Stimulated activated CD4-positive, alpha-beta T cell treated with anti-CD3 and anti-CD28 coated beads, Interleukin-12 subunit alpha, Interleukin-12 subunit beta, amount 100 ng/mL, for 48 hours (primary cell): ENCODE measurements around the gene VLDLR.

ENCODE experiments used
- DNase-seq, 3 donors: peaks; one replicate each; pipeline ENCODE4 v3.0.0-alpha.2; 2020; ENCODE audit warnings: low read depth in 2 of 3, low spot score in 1 of 3

Gene VLDLR

DNA sequence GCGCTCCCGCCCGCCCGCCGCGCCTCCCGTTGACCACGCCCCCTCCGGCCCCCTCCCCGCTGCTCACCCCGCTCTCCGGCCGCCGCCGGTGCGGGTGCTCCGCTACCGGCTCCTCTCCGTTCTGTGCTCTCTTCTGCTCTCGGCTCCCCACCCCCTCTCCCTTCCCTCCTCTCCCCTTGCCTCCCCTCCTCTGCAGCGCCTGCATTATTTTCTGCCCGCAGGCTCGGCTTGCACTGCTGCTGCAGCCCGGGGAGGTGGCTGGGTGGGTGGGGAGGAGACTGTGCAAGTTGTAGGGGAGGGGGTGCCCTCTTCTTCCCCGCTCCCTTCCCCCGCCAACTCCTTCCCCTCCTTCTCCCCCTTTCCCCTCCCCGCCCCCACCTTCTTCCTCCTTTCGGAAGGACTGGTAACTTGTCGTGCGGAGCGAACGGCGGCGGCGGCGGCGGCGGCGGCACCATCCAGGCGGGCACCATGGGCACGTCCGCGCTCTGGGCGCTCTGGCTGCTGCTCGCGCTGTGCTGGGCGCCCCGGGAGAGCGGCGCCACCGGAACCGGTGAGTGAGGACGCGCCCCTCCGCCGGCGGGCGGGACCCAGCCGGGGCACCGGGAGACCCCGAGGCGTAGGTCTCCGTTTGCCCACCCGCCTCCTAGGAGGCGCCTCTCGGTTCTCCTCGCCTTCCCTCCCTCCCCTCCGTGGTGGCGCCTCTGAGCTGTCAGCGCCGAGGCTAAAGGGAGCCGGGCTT is at the start of gene VLDLR:
TSS of gene VLDLR (plus strand) at position 66 of the 739 bp plus-strand sequence. CDS start at position 469, 403 bp downstream.
- DNase-seq: peak in 2 of 3 donors; percentile 21 to 29

DNA sequence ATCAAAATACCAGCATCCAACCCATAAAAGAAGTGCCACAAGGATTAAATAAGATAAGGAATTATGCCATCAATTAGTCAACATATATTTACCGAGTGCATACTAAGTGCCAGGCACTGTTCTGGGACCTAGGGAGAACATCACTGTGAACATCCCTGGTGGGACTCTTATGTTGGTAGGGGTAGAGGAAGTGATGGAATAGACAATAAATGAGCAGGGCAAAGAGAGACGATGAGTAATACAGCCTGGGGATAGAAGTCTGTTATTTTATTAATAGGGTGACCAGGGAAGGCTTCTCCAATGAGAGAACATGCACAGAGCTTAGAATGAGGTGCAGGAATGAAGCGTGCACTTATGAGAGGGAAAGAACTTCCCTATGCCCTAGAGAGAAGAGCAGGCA is 47.4 kb upstream of the VLDLR start:
- DNase-seq: no peak

- DNase-seq: no peak
Observed at GRCh38 chr9:2576631-2577030, 45.0 kb upstream of the VLDLR start.

DNA sequence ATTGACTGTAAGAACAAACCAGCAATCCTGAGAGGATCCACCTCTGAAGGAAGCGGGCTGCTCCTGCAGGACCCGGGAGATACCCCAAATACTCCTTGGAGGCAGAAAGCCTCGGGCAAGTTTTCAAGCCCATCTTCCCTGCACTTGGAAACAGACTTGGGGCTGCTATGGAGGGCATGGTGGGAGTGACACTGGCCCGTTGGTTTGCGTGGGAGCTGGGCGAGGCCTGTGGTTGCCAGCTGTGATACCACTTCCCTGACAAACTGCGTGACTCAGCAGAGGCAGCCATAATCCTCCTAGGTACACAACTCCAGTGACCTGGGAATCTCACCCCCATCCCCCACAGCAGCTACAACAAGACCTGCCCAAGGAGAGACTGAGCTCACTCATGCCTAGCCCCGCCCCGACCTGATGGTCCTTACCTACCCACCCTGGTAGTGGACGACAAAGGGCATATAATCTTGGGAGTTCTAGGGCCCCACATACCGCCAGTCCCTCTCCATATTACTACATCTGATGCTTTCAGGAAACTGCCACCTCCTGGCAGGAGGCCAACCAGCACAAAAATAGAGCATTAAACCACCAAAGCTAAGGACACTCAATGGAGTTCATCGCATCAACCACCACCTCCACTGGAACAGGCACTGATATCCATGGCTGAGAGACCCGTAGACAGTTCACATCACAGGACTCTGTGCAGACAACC is 38.1 kb upstream of the VLDLR start:
- no peak for DNase-seq

DNA sequence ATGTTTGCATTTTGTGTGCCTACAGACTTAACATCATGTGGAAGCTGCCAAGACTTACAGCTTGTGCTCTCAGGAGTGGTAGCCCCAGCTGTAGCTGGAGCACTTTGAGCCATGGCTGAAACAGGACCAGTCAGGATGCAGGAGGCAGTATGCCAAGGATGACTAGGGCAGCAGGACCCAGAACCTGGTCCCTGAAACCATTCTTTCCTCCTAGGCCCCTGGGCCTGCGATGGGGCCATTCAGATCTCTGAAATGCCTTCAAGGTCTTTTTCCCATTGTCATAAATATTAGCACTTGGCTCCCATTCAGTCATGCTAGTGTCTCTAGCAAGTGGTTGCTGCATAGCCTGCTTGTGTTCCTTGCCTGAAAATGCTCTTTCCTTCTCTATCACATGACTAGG is 29.6 kb upstream of the VLDLR start:
- DNase-seq: no peak

- DNase-seq: no peak
Observed at GRCh38 chr9:2593744-2594143, 27.8 kb upstream of the VLDLR start.

- DNase-seq: no peak
Observed at GRCh38 chr9:2595973-2596372, 25.6 kb upstream of the VLDLR start.

- no peak for DNase-seq
Observed at GRCh38 chr9:2597483-2597882, 24.1 kb upstream of the VLDLR start.

DNA sequence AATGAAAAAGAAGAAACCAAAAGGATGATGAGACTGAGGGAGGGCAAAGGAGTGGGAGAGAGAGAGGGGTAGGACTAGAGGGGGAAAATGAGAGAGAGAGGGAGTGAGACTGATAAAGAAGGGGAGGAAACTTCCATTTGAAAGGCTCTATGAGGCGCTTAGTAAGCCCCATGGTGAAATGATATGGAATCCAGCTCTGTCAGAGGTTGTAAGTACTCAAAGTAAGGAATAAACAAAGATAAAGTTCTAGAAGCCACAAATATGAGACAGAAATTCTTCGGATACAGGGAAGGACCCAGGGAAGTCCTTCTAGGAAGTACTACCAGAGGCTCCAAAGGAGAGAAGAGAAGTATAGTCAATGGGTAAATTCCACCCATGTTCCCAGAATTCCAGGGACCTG is 21.7 kb upstream of the VLDLR start:
- DNase-seq: no peak

- DNase-seq: no peak
Observed at GRCh38 chr9:2600307-2600706, 21.3 kb upstream of the VLDLR start.

DNA sequence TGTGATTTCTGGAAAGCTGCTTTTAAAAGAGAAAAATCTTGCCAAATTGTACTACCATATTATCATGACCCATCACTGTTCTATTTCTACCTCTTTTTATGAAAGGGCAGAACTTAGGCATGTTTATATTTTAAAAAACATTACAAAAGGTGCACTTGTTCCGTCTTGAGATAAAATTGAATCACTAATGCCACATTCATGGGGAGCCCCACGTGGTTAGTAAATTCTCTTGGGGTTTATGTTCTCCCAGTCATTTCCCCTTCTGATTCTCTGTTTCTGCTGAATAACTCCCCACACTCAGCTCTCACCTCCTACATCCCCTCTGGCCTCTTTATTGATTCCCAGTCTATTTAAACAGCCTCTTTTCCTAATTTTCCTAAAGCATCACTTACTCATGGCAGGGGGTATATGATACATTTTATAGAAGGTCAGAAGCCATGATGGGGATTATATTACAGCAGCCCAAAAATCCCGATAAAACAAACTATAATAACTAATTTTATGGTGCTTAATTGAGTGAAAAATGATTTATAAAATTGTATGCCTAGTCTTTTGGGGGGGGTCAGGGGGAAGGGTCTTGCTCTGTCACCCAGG is 19.7 kb upstream of the VLDLR start:
- no peak for DNase-seq

DNA sequence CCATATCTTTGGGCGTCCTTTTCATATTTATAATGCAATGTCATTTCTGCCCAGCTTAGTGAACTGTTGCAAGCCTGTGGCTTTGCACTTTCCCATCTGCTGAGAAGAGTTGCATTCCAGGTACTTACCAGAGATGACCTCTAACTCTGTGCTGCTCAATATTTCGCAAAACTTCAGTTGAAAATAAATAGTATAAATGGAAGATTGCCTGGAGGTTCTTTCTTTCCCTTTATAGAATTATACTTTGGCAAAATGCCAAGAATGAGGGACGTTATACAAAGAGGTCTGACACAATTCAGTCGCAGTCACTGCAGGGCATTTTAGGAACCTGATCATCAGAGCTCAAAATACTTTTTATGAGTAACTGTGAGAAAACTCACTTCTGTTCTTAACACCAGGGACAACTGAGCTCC is 18.9 kb upstream of the VLDLR start:
- no peak for DNase-seq

GRCh38 chr9:2603621-2604020 is 18.0 kb upstream of the VLDLR start:
- no peak for DNase-seq

DNA sequence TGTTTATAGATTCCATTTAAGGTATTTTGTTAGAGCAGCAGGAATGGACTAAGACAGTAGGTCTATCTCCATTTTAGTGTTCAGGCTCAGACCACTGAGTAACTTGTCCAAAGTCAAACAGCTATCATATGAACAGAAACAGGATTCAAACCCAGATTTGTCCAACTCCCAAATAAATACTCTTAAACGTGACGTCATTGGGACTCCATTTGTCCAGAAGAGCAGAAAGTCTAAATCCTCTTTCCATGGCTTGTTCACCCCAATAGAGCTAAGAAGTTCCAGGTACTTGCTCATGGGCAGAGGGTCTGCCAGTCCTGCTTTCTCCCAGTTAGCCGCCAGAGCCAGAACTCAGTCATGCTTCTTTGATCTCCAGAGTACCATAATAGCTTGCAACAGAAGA is 16.3 kb upstream of the VLDLR start:
- no peak for DNase-seq

- no peak for DNase-seq
Observed at GRCh38 chr9:2608276-2608675, 13.3 kb upstream of the VLDLR start.

- DNase-seq: no peak
Observed at GRCh38 chr9:2610985-2611384, 10.6 kb upstream of the VLDLR start.

DNA sequence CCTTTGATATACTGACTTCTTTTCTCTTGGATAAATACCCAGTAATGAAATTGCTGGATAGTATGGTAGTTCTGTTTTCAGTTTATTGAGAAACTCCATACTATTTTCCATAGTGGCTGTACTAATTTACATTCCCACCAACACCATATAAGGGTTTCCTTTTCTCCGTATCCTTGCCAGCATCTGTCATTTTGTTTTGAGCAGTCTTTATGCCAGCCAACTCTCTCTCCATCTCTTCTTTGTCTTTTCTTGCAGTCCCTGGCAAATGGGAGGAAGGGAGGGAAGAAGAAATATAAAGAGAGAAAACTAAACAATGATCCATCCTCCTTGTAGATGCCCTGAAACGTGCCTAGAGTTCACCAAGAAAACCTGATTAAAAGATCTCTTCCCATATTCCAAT is 9.6 kb upstream of the VLDLR start:
- DNase-seq: no peak

GRCh38 chr9:2613730-2614271 is 7.8 kb upstream of the VLDLR start:
- no peak for DNase-seq

DNA sequence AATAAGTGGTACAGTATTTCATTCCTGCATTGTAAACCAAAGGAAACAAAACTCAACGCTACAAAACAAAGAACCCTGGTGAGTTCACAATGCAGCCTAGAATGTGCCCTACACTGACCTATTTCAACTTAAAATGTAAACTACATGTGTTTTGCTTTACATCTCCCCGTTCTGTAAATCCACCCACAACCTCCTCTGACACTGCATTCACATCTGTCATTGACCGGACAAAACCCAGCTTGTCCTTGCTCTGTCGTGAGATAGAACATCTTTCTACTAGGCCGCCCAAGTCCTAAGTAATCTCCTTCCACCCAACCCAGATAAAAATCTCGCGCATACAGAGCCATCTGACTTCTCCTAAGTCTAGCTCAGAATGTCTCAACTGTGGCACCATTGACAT is 6.1 kb upstream of the VLDLR start:
- DNase-seq: no peak

DNA sequence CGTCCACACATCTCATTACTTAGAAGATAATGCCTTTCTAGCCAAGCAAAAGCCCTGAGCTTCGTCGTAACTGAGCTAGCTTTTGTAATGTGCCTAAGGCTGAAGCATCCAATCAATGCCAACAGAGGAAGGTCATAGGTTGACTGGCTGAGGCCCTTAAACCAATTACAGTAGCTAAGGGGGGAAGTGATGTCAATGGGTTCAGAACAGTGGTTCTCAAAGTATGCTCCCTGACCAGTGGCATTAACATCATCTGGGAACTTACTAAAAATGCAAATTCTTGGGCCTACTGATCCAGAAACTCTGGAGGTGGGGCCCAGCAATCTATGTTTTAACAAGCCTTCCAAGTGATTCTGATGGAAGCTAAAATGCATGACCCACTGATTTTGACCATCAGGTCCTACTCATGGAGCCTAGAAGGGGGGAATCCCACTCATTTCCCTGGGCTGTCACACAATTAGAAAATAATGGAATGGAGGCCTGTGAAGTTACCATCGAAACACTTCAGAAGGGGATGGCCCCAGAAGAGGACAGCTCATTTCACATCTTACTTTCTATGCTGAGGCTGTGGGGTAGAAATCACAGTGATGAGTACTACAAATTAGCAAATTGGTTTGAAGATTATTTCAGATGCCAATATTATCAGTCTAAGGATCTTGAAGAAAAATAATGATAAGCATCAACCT is 4.8 kb upstream of the VLDLR start:
- no peak for DNase-seq

DNA sequence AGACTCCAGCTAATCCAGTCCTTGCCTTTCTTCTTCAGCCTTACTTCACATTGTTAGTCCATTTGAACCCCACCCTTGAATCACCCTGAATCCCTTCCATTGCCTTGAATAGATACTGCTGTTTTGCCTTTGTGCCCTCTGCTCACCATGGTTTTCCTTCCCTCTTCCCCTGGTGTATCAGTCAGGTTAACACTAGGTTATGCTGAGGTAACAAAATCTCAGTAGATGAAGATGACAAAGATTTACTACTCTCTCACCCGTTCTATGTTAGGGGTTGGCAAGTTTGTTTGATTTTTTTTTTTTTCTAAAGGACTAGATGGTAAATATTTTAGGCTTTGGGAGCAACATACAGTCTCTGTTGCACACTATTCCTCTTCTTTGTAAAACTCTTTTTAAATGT is 3.3 kb upstream of the VLDLR start:
- DNase-seq: no peak
